GM03348 (cell line): ENCODE data around the gene GIT2.

Source experiments
- DNase-seq: peaks from one replicate; pipeline ENCODE4 v3.0.0; 2012; ENCODE audit warnings: low spot score

GIT2 gene

DNA sequence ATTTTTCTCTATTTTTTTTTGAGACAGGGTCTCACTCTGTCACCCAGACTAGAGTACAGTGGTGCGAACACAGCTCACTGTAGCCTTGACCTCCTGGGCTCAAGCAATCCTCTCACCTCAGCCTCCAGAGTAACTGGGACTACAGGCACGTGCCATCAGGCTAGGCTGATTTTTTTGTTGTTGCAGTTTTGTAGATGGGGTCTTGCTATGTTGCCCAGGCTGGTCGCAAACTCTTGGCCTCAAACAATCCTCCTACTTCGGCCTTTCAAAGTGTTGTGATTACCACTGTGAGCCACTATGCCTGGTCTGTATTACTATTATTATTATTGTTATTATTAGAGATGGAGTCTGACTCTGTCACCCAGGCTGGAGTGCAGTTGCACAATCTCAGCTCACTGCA lies 23.3 kb downstream of the GIT2 start:
- no peak for DNase-seq

DNA sequence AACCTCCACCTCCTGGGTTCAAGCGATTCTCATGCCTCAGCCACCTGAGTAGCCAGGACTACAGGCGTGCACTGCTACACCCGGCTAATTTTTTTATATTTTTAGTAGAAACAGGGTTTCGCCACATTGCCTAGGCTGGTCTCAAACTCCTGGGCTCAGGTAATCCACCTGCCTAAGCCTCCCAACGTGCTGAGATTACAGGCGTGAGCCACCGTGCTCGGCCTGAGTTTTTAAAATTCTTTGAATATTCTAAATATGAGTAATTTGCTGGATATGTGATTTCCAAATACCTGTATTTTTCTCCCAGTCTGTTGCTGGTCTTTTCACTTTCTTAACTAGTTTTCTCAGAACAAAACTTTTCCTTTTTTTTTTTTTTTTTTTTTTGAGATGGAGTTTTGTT lies 27.4 kb downstream of the GIT2 start:
- no peak for DNase-seq

DNA sequence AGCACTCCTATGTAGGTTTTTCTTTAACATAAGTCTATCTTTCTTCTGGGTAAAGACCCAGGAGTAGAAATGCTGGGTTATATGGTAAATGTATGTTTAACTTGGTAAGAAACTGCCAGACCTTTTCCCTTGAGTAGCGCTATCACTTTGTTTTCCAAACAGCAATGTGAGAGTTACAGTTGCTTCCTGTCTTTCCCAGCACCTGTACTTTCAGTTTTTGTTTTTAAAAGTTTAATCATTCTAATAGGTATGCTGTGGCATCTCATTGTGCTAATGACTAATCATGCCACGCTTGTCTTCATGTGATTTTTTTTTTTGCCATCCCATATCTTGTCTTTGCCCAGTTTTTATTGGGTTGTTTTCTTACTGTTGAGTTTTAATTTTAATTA lies 28.1 kb downstream of the GIT2 start:
- no peak for DNase-seq

GRCh38 chr12:109967383-109968031 lies 28.7 kb downstream of the GIT2 start:
- no peak for DNase-seq

DNA sequence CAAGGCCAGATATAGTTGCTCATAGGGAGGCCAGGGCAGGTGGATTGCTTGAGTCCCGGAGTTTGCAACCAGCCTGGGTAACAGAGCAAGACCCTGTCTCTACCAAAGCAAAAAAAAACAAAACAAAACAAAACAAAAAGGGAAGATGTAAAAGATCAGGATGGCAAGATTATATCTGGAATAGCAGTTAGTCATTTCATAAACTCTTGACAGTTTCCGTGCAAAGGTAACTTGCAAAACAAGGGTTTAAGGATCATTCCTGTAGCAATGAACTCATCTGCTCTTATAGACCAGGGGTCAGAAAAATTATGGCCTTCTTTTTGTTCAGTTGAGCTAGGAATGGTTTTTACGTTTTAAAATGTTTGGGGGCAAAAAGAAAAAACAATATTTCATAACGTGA lies 29.6 kb downstream of the GIT2 start:
- DNase-seq, result no peak

- DNase-seq, result peak; percentile 56
Observed at GRCh38 chr12:109963743-109964429, 32.3 kb downstream of the GIT2 start.

DNA sequence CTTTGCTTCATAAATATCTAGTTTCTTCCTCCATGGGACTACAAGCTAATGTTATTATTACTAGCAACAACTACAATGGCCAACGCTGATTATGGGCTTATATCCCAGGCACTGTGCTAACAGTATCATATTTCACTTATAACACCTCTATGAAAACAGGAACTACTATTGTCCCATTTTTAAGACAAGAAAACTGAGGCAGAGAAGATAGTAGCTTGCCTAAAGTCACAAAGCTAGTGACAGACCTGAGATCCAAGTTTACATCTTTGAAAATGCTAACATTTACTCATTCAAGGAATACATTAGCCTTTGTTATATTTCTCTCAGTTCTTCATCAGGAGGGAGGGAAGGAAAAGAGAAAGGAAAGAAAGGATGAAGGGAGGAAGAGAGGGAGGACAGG lies 32.8 kb downstream of the GIT2 start:
- DNase-seq, result no peak

- DNase-seq, result no peak
Observed at GRCh38 chr12:109962398-109962797, 33.8 kb downstream of the GIT2 start.

DNA sequence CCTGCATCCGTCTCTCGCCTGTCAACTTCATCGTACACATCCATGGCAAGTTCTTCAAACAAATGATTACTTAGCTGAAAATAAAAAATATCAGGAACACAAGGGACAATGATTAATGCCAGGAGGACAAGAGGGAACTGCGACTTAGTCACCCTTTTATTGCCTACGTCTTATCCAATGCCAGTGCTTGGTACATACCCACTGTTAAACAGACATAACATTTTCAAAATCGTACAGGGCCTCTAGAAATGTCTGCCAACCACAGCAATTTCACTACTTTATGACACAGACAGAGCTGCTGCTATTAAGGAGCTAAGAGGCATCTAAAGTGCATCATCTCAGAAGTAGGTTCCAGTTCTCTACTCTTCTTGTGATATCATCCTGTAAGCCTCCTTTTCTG lies 34.6 kb downstream of the GIT2 start:
- no peak for DNase-seq

DNA sequence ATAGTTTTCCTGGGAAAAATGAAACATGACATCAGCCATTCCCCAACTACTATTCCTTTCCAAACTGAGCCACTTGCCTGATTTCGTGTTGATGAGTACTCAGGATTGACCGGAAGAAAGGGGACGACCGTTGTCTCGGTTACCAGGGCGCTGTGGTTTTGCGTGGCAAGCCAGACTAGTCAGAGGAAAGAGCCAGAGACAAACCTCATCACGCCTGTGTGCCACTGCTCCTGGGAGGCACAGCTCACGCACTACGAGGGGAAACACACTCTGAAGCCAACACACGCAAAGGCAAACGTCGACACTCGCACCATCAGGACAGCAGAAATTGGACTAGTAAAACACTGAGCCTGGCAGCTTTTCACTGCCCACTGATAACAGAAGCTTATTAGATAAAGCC lies 35.0 kb downstream of the GIT2 start:
- no peak for DNase-seq

GRCh38 chr12:109959411-109960093 lies 36.6 kb downstream of the GIT2 start:
- no peak for DNase-seq

DNA sequence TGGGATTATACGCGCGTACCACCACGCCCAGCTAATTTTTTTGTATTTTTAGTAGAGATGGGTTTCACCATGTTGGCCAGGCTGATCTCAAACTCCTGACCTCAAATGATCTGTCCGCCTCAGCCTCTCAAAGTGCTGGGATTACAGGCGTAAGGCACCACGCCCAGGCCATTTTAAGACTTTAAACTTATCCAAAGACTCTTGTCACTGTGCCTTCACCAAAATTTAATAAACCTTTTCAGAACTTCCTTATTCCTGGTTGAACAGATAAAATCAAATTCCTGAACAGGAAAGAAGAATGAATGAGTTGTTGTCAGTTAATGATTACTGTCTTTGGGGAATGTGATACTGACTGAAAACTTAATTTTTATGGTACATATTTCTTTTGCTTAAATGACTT lies 37.8 kb downstream of the GIT2 start:
- DNase-seq, result no peak

- DNase-seq, result no peak
Observed at GRCh38 chr12:109953656-109954055, 42.5 kb downstream of the GIT2 start.

- no peak for DNase-seq
Observed at GRCh38 chr12:109952873-109953272, 43.3 kb downstream of the GIT2 start.

DNA sequence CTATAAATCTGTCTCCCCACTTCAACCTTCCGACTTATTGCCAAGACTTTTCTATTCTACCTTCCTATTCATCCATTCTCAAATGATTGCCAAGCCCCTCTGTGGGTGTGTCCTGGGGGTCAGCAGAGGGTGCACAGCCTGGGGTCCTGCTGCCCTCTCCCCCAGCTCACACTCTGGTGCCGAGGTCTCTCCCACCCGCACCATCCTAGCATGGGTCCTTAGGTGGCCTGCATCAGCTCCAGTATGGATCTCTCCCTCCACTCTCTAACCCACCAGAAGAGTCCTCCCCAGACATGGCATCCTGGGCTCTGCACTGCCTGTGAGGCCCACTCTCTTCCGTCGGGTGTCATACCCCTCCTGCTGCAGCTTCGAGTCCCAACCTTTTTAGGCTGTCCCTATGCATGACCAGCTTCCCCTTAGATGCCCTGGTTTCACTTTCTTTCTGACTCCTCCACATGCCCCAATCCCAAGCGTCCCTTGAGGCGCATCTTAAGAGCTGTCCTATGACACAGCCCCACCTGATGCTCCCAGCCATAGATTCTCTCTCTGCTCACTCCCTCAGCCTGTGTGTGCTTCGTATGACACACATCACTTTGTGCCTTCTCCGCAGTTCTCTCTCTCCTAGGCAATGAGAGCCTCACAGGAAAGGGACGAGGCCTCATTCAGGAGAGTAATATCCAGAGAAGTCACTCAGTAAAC lies 43.9 kb downstream of the GIT2 start:
- no peak for DNase-seq

GRCh38 chr12:109951751-109952150 lies 44.4 kb downstream of the GIT2 start:
- peak; percentile 58 for DNase-seq

- peak; percentile 79 for DNase-seq
Observed at GRCh38 chr12:109951136-109951535, 45.0 kb downstream of the GIT2 start.

DNA sequence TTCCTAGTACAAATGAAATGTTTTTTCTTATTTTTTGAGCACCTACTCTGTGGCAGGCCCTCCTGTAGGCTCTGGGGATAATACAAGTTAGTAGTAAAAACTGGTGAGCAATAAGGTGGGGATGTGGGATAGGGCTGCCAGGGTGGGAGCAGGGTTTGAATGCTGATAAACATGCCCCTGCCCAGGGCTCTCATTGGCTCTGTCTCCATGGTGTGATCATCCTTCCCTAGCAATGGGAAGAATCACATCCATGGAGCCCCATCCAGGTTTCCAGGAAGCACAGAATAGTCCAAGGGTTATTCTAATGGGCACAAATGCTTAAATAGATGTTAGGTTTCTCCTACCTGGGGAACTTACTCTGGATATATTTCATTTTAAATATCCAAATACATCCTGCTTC lies 45.5 kb downstream of the GIT2 start:
- DNase-seq, result no peak

- peak; percentile 75 for DNase-seq
Observed at GRCh38 chr12:109949089-109949488, 47.1 kb downstream of the GIT2 start.

- no peak for DNase-seq
Observed at GRCh38 chr12:109948368-109948767, 47.8 kb downstream of the GIT2 start.

DNA sequence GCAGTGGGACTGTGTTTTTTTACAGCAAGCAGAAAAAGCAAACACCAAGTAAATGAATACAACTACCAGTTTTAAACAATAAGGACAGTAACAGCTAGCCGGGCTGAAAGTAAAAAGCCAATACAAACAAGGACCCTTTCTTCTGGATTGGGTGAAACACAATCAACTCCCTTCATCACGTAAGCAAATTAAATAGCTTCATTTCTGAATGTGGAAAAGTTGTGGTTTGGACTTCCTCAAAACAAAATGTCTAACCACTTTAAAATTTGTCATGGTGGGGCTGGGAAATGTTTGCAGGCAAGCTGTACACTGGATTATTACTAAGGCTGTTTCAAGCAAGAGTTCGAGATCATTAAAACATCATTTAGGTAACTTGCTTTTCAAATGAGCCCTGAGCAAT lies 48.6 kb downstream of the GIT2 start:
- peak; percentile 68 for DNase-seq

GRCh38 chr12:109946913-109947312 lies 49.3 kb downstream of the GIT2 start:
- DNase-seq, result no peak

GRCh38 chr12:109946505-109946904 lies 49.7 kb downstream of the GIT2 start:
- DNase-seq, result peak; percentile 35
